ENCODE results near the gene DFFA. TPM values are rescaled to one million over a fixed set of nuclear protein-coding genes. Genes with fewer than 3 reads are reported as not detected.
A peak's percentile ranks its signal among the peaks of the same experiment; 100 is the strongest.
"Not testable (repeated sequence)": the region's sequence is repeated elsewhere in the genome, so short reads cannot be mapped to it uniquely, and the experiment has no call there.

Gene DFFA
- total and polyA plus RNA-seq, 4 experiments from 2014 or later = 15.4 to 30.8 (median 23.8) TPM

DNA sequence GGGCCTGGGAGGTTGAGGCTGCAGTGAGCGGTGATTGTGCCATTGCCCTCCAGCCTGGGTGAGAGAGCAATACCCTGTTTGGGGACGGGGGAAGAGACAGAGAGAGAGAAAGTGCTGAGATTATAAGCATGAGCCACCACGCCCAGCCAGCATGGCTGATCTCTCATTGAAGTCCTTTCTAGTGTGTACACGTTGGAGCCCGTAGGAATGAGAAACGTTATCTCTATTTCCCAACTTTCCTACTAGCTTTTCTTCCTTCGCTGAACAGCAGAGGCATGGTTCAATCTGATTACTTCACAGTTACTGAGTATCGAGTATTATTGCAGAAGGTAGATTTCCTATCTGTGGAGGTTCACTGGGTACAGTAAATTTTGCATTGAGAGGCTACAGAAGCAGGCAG is 7.0 kb upstream of the DFFA start:
- no peak overlapping the region for H3K27ac ChIP-seq (ENCODE audit: low read depth, low read length)
- no peaks in the 10 kb centered on the region for H3K36me3 ChIP-seq (ENCODE audit: insufficient read depth, low read length)
- Mint-ChIP-seq H3K27ac (peak overlapping the region in 2 of 7 donors; percentile 10 to 81), H3K27me3 (no peaks in the 10 kb centered on the region), H3K9me3 (no peaks in the 10 kb centered on the region), H3K4me3 (no peak overlapping the region), H3K4me1 (peaks cover 24 to 42% (median 33%) of the 10 kb centered on the region in 4 donors), H3K36me3 (peaks cover 4 to 10% of the 10 kb centered on the region in 2 donors)
- DNase-seq = no peak
- CTCF ChIA-PET (ENCODE audit: partially characterized antibody) = interaction anchor here (5.4 kb wide), 1 partner anchor 14 kb away, joined by 39 read pairs; no protein-coding TSS in a partner anchor
- H3K4me3 ChIP-seq (ENCODE audit: low read length in 2 of 2) = no peak overlapping the region
- no peaks in the 10 kb centered on the region for H3K27me3 ChIP-seq (ENCODE audit: insufficient read depth, low read length)
- peaks cover 20% of the 10 kb centered on the region for H3K4me1 ChIP-seq (ENCODE audit: insufficient read depth, low read length)
- H3K9me3 ChIP-seq (ENCODE audit: control insufficient read depth in 1 of 2, low read length in 2 of 2) = no peaks in the 10 kb centered on the region
- intact Hi-C loops (cut with micrococcal nuclease) = no loop called here
- POLR2A ChIA-PET (ENCODE audit: partially characterized antibody) = no interaction called here

DNA sequence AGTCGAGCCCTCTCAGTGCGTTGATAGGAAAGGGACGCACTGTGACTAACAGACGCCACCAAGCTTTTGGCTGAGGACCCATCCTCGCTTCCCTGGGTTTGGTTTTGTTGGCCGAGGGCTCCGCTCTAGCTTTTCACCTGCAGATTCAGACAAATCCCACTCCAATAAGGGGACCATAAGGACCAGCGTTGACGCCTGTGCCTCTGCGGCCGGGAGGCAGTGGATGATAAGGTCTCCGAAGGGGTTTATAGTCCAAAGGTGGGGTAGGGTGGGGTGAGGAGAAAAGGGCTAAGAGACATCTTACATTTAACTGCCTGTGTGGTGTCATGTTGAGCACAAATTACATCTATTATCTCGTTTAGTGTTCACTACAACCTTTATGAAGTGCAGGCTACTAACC is 3.2 kb upstream of the DFFA start:
- POLR2A ChIA-PET (ENCODE audit: partially characterized antibody) = interaction anchor here (0.7 to 1.2 kb wide), 5 partner anchors 10 to 76 kb away, joined by 3 to 5 read pairs (median 3); partner anchors contain the start of gene CENPS
- DNase-seq = no peak
- no peaks in the 10 kb centered on the region for H3K9me3 ChIP-seq (ENCODE audit: control insufficient read depth in 1 of 2, low read length in 2 of 2)
- Mint-ChIP-seq H3K36me3 (peaks cover 4 to 16% of the 10 kb centered on the region in 2 donors), H3K4me3 (peak overlapping the region; percentile 90 to 97 (median 94)), H3K27ac (peak overlapping the region; percentile 86 to 95 (median 89)), H3K4me1 (peaks cover 39 to 63% (median 49%) of the 10 kb centered on the region in 4 donors), H3K9me3 (no peaks in the 10 kb centered on the region), H3K27me3 (no peaks in the 10 kb centered on the region)
- peak overlapping the region; percentile 53 to 78 for H3K4me3 ChIP-seq (ENCODE audit: low read length in 2 of 2)
- intact Hi-C loops (cut with micrococcal nuclease) = no loop called here
- peak overlapping the region; percentile 67 for H3K27ac ChIP-seq (ENCODE audit: low read depth, low read length)
- CTCF ChIA-PET (ENCODE audit: partially characterized antibody) = interaction anchor here (1.4 kb wide), 1 partner anchor 19 kb away, joined by 11 read pairs; no protein-coding TSS in a partner anchor
- no peaks in the 10 kb centered on the region for H3K36me3 ChIP-seq (ENCODE audit: insufficient read depth, low read length)
- no peaks in the 10 kb centered on the region for H3K27me3 ChIP-seq (ENCODE audit: insufficient read depth, low read length)
- H3K4me1 ChIP-seq (ENCODE audit: insufficient read depth, low read length) = peaks cover 50% of the 10 kb centered on the region

DNA sequence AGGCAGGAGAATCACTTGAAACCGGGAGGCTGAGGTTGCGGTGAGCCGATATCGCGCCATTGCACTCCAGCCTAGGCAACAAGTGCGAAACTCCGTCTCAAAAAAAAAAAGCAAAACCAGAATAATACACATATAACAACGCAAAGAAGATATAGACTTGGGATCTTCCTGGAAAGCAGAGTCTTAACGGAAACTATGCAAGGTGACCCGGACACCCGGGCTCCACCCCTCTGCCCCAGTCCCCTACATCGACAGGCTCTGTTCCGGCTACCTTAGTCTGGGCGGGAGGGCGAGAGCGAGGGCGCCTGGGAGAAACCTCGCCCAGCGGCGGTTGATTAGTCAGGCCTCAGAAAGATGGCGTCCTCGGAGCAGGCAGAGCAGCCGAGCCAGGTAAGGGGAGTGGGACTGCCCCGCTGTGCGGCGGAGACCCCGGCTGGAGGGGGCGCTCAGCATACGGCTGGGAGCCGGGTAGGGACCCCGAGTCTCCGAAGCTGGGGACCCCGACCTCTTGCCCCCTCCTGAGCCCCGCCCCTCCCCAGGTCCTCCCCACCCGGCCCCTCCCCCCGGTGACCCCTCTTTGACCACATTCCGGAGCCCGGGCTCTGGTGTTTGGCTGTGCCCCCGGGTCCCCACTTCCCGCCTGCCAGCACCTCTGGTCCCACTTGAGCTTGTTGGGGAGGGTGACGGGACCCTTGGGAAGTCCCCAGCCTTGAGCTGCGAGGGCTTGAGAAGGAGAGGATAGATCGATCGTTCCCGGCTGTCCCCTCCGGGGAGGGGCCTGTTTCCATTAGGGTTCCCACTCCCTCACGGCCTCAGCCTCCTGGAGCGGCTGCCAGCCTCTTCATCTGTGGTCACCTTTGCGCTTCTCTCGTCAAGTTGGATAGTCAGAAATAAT is 2.5 kb upstream of the DFFA start, which contains the start of gene PEX14:
PEX14 (plus strand) TSS at position 338 of the 895 bp plus-strand sequence; CDS start at position 355, 17 bp downstream.
- Histone ChIP-seq H3K4me1 (ENCODE audit: insufficient read depth, low read length) (peaks cover 50% of the 10 kb centered on the region), H3K4me3 (ENCODE audit: low read length in 2 of 2) (peak within 1 kb of the TSS; percentile 53 to 78), H3K27ac (ENCODE audit: low read depth, low read length) (peak within 1 kb of the TSS; percentile 67), H3K36me3 (ENCODE audit: insufficient read depth, low read length) (no peaks in the 10 kb centered on the region), H3K27me3 (ENCODE audit: insufficient read depth, low read length) (no peaks in the 10 kb centered on the region), H3K9me3 (ENCODE audit: control insufficient read depth in 1 of 2, low read length in 2 of 2) (no peaks in the 10 kb centered on the region)
- peak; percentile 79 to 91 (median 81) for DNase-seq
- H3K36me3 Mint-ChIP-seq = peaks cover 4 to 16% of the 10 kb centered on the region in 2 donors
- H3K27me3 Mint-ChIP-seq = no peaks in the 10 kb centered on the region
- no peaks in the 10 kb centered on the region for H3K9me3 Mint-ChIP-seq
- H3K4me3 Mint-ChIP-seq = peak within 1 kb of the TSS; percentile 92 to 97 (median 94)
- H3K27ac Mint-ChIP-seq = peak within 1 kb of the TSS; percentile 87 to 95 (median 92)
- POLR2A ChIA-PET (ENCODE audit: partially characterized antibody) = interaction anchor here (0.7 to 1.2 kb wide), 5 partner anchors 11 to 75 kb away, joined by 3 to 5 read pairs (median 3); partner anchors contain the start of gene CENPS
- H3K4me1 Mint-ChIP-seq = peaks cover 37 to 63% (median 49%) of the 10 kb centered on the region in 4 donors
- intact Hi-C loops (cut with micrococcal nuclease) = loop anchor here (1.0 to 5.0 kb wide), 2 partner anchors 76 to 563 kb away; partner anchors contain the start of genes CTNNBIP1 and PGD
- CTCF ChIA-PET (ENCODE audit: partially characterized antibody) = interaction anchor here (1.4 kb wide), 1 partner anchor 19 kb away, joined by 11 read pairs; no protein-coding TSS in a partner anchor

DNA sequence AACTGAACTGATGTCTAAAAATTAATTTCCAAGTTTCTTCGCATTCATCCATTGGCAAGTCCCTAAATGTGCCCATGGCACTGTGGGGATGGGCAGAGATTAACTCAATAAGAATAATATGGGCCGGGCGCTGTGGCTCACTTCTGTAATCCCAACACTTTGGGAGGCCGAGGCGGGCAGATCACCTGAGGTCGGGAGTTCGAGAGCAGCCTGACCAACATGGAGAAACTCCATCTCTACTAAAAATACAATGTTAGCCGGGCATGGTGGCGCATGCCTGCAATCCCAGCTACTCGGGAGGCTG is 1.9 kb upstream of the DFFA start:
- DNase-seq; H3K36me3 ChIP-seq (ENCODE audit: insufficient read depth, low read length); H3K9me3 Mint-ChIP-seq; H3K27me3 Mint-ChIP-seq; CTCF ChIA-PET (ENCODE audit: partially characterized antibody); H3K27ac ChIP-seq (ENCODE audit: low read depth, low read length); H3K9me3 ChIP-seq (ENCODE audit: control insufficient read depth in 1 of 2, low read length in 2 of 2); H3K27me3 ChIP-seq (ENCODE audit: insufficient read depth, low read length): not testable (repeated sequence)
- intact Hi-C loops (cut with micrococcal nuclease) = loop anchor here (1.0 to 5.0 kb wide), 2 partner anchors 75 to 562 kb away; partner anchors contain the start of genes CTNNBIP1 and PGD
- H3K4me1 ChIP-seq (ENCODE audit: insufficient read depth, low read length) = peaks cover 50% of the 10 kb centered on the region
- POLR2A ChIA-PET (ENCODE audit: partially characterized antibody) = interaction anchor here (1.2 kb wide), 1 partner anchor 44 kb away, joined by 3 read pairs; the partner anchor contains the start of gene CENPS
- H3K4me1 Mint-ChIP-seq = peaks cover 34 to 58% (median 46%) of the 10 kb centered on the region in 4 donors
- H3K36me3 Mint-ChIP-seq = peaks cover 2 to 15% of the 10 kb centered on the region in 2 donors
- H3K27ac Mint-ChIP-seq = peak overlapping the region in 6 of 7 donors; percentile 14 to 94 (median 67)
- peak overlapping the region; percentile 83 to 95 (median 92) for H3K4me3 Mint-ChIP-seq
- H3K4me3 ChIP-seq (ENCODE audit: low read length in 2 of 2) = peak overlapping the region; percentile 53 to 78

DNA sequence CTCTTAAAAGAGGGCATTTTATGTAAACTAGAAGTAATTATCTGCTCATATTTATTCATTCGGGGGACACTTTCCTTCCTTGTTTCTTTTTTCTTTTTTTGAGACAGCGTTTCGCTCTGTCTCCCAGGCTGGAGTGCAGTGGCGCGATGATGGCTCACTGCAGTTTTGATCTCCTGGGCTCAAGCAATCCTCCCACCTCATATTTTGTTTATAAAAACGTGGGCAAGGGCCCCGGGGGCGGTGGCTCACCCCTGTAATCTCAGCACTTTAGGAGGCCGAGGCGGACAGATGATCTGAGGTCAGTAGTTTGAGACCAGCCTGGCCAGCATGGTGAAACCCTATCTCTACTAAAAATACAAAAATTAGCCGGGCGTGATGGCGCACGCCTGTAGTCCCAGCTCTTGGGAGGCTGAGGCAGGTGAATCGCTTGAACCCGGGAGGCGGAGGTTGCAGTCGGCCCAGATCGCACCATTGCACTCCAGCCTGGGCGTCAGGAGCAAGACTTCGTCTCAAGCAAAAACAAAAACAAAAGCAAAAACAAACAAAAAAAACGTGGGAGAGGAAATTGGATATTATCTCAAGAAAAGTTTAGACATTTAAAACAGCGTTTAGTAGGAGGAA is 926 bp upstream of the DFFA start:
- peak overlapping the region in 3 of 7 donors; percentile 83 to 94 (median 88) for H3K27ac Mint-ChIP-seq
- DNase-seq = no peak
- peaks cover 50% of the 10 kb centered on the region for H3K4me1 ChIP-seq (ENCODE audit: insufficient read depth, low read length)
- H3K27ac ChIP-seq (ENCODE audit: low read depth, low read length) = no peak overlapping the region
- H3K4me3 ChIP-seq (ENCODE audit: low read length in 2 of 2) = peak overlapping the region in 1 of 2 donors; percentile 64
- no peaks in the 10 kb centered on the region for H3K27me3 Mint-ChIP-seq
- intact Hi-C loops (cut with micrococcal nuclease) = loop anchor here (2.0 to 5.0 kb wide), 2 partner anchors 440 to 561 kb away; partner anchors contain the start of genes CTNNBIP1 and UBE4B
- ChIA-PET POLR2A (ENCODE audit: partially characterized antibody) (no interaction called here), CTCF (ENCODE audit: partially characterized antibody) (no interaction called here)
- no peaks in the 10 kb centered on the region for H3K9me3 ChIP-seq (ENCODE audit: control insufficient read depth in 1 of 2, low read length in 2 of 2)
- peaks cover 2 to 24% of the 10 kb centered on the region in 2 donors for H3K36me3 Mint-ChIP-seq
- H3K4me3 Mint-ChIP-seq = peak overlapping the region in 7 of 8 donors; percentile 29 to 94 (median 92)
- H3K4me1 Mint-ChIP-seq = peaks cover 34 to 54% (median 44%) of the 10 kb centered on the region in 4 donors
- peaks cover 10% of the 10 kb centered on the region for H3K36me3 ChIP-seq (ENCODE audit: insufficient read depth, low read length)
- no peaks in the 10 kb centered on the region for H3K27me3 ChIP-seq (ENCODE audit: insufficient read depth, low read length)
- H3K9me3 Mint-ChIP-seq = no peaks in the 10 kb centered on the region

GRCh38 chr1:10471411-10472219 is 714 bp downstream of the DFFA start:
- ChIA-PET POLR2A (ENCODE audit: partially characterized antibody) (interaction anchor here (0.9 kb wide), 1 partner anchor 1438 kb away, joined by 3 read pairs; no protein-coding TSS in a partner anchor), CTCF (ENCODE audit: partially characterized antibody) (interaction anchor here (0.6 to 2.1 kb wide), 2 partner anchors 22 to 42 kb away, joined by 3 to 7 read pairs; no protein-coding TSS in a partner anchor)
- Mint-ChIP-seq H3K27me3 (no peaks in the 10 kb centered on the region), H3K9me3 (no peaks in the 10 kb centered on the region), H3K27ac (peak overlapping the region; percentile 83 to 94 (median 89)), H3K36me3 (peaks cover 13 to 34% of the 10 kb centered on the region in 2 donors), H3K4me3 (peak overlapping the region; percentile 91 to 95 (median 92)), H3K4me1 (peaks cover 27 to 51% (median 39%) of the 10 kb centered on the region in 4 donors)
- Histone ChIP-seq H3K36me3 (ENCODE audit: insufficient read depth, low read length) (peaks cover 13% of the 10 kb centered on the region), H3K27ac (ENCODE audit: low read depth, low read length) (peak overlapping the region; percentile 68), H3K4me3 (ENCODE audit: low read length in 2 of 2) (peak overlapping the region; percentile 64 to 84), H3K27me3 (ENCODE audit: insufficient read depth, low read length) (no peaks in the 10 kb centered on the region), H3K9me3 (ENCODE audit: control insufficient read depth in 1 of 2, low read length in 2 of 2) (no peaks in the 10 kb centered on the region), H3K4me1 (ENCODE audit: insufficient read depth, low read length) (peaks cover 47% of the 10 kb centered on the region)
- DNase-seq = no peak
- intact Hi-C loops (cut with micrococcal nuclease) = loop anchor here (1.0 to 5.0 kb wide), 3 partner anchors 41 to 559 kb away; partner anchors contain the start of genes CENPS, CTNNBIP1 and UBE4B
